K562 (cell line): ENCODE data around the gene ZBTB48. TPM values are rescaled to one million over a fixed set of nuclear protein-coding genes. Genes with fewer than 3 reads are reported as not detected.
A peak's percentile ranks its signal among the peaks of the same experiment; 100 is the strongest.

ENCODE experiments used
- CEBPB ChIP-seq: fragments of 450-650 bp; IDR thresholded peaks from 2 replicates; pipeline ENCODE4 v1.6.1; 2016; ENCODE audit warnings: missing genetic modification characterization, missing compliant biosample characterization
- CREB1 ChIP-seq, 2 experiments: sonication (generic) in 1 of 2; formaldehyde crosslinking in 1 of 2; IDR thresholded peaks; 2 replicates each; pipeline versions ENCODE4 v1.6.1 to v1.8.0; 2012 to 2022; ENCODE audit warnings: inconsistent platforms in 1 of 2, mild to moderate bottlenecking in 1 of 2, missing genetic modification reagents in 1 of 2, moderate library complexity in 1 of 2
- HNRNPK ChIP-seq: fragments of 200-400 bp; formaldehyde crosslinking; IDR thresholded peaks from one replicate; pipeline ENCODE4 v1.6.1; 2018; ENCODE audit warnings: mild to moderate bottlenecking, low read depth, low read length; ENCODE audit not compliant: poor library complexity, severe bottlenecking
- NUFIP1 ChIP-seq: fragments of 450-650 bp; IDR thresholded peaks from 2 replicates; pipeline ENCODE4 v1.6.1; 2018; ENCODE audit not compliant: partially characterized antibody
- PHB ChIP-seq: fragments of 250-450 bp; sonication (Bioruptor Pico); IDR thresholded peaks from 2 replicates; pipeline ENCODE4 v1.5.0; 2021
- SAFB ChIP-seq: fragments of 200-400 bp; formaldehyde crosslinking; IDR thresholded peaks from 2 replicates; pipeline ENCODE4 v1.6.1; 2017; ENCODE audit warnings: low read depth, low read length, borderline replicate concordance
- SIN3A ChIP-seq, 2 experiments: fragments of 150-350 bp in 1 of 2; IDR thresholded peaks; 2 replicates each; pipeline ENCODE4 v1.6.1; 2011 to 2016; ENCODE audit warnings: borderline replicate concordance in 2 of 2, low read depth in 2 of 2, low read length in 2 of 2, mild to moderate bottlenecking in 2 of 2, moderate library complexity in 2 of 2; ENCODE audit not compliant: control insufficient read depth in 1 of 2
- SMARCA5 ChIP-seq: fragments of 450-650 bp; IDR thresholded peaks from 2 replicates; pipeline ENCODE4 v1.6.1; 2016
- ZSCAN29 ChIP-seq: fragments of 450-650 bp; IDR thresholded peaks from 2 replicates; pipeline ENCODE4 v1.6.1; 2017
- polyA plus RNA-seq, 8 experiments: library from polyadenylated mRNA; depleted of rRNA in 4 of 8; stranded (reverse) in 5 of 8; unstranded in 3 of 8; fragments of >200 nt; fragmentation: Nextera tagmentation in 2 of 8; fragmentation: Illumina TruSeq in 1 of 8; extraction: Ambion mirVana in 2 of 8; extraction: Trizol in 1 of 8; gene quantifications; 2 replicates each; pipeline versions ENCODE4 v1.2.1 to v1.2.3, GENCODE V29; 2011 to 2014; ENCODE audit warnings: inconsistent platforms in 1 of 8, missing spikeins in 1 of 8
- total RNA-seq, 7 experiments: library from RNA; depleted of rRNA in 6 of 7; stranded (reverse); fragments of >200 nt in 6 of 7; fragmentation: Illumina TruSeq in 2 of 7; extraction: Trizol in 2 of 7; gene quantifications; 2 replicates each; pipeline versions ENCODE4 v1.2.1 to v1.2.3, GENCODE V29; 2011 to 2021; ENCODE audit warnings: low replicate concordance in 1 of 7
- TF ChIP-seq, protein P1 (sequence below): sonication (generic); formaldehyde crosslinking; IDR thresholded peaks from 2 replicates; pipeline ENCODE4 v1.8.1; 2023; ENCODE audit warnings: missing genetic modification reagents, mild to moderate bottlenecking, borderline replicate concordance
- TF ChIP-seq, protein P2 (sequence below): sonication (generic); formaldehyde crosslinking; IDR thresholded peaks from 2 replicates; pipeline ENCODE4 v1.8.0; 2022; ENCODE audit warnings: mild to moderate bottlenecking, missing genetic modification reagents
- TF ChIP-seq, protein P3 (sequence below): fragments of 250-450 bp; sonication (Bioruptor Pico); IDR thresholded peaks from 2 replicates; pipeline ENCODE4 v1.8.0; 2021; ENCODE audit warnings: mild to moderate bottlenecking, moderate library complexity
- TF ChIP-seq, protein P4 (sequence below): sonication (generic); formaldehyde crosslinking; IDR thresholded peaks from 2 replicates; pipeline ENCODE4 v1.8.0; 2022; ENCODE audit warnings: mild to moderate bottlenecking, missing genetic modification reagents

ZBTB48 gene
- total and polyA plus RNA-seq, 9 of the 15 experiments (the other 6 are each of a cell fraction or from before 2014, with no cell fraction given) = 1.9 to 66.9 (median 29.5) TPM

DNA sequence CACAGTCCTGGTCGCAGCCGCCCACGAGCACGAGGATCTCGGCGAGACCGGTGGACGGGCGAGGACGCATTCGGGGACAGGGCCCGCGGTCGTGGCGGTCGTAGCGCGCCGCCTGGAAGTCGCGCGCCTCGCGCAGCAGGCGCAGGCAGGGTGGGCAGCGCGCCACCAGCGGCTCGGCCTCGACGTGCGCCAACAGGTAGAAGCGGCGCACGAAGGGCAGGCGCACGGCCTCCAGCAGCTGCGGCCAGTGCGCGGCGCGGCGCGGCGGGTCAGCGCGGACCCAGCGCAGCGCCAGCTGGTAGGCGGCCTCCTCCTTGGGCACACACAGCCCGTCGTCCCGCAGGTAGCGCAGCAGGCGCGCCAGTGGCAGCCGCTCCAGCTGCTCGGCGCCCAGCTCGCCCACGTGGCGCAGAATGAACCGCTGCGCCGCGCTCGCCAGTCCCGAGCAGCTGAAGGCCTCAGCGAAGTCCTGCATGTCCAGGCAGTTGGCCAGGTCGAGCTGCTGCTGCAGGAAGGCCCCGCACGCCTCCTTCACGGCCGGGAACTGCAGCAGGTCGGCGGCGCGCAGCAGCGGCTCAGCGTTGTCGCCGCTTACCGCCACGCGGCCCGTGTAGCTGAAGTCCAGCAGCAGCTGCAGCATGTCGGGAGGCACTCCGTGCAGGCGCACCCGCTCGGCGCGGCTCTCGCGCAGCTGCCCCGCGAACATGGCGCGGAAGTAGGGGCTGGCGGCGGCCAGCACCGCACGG is 22.3 kb downstream of the ZBTB48 start (continued):
- TF ChIP-seq NUFIP1 (no peak), SIN3A (IDR thresholded peaks at IDR 0.05; ENCODE audit: borderline replicate concordance in 2 of 2, control insufficient read depth in 1 of 2, low read depth in 2 of 2, low read length in 2 of 2) (peak in 1 of 2 experiments; percentile 8; a peak in 2 of 4 replicates), HNRNPK (peak; percentile 9), CREB1 (IDR thresholded peaks at IDR 0.05) (peak; percentile 5; the same call in 1 of the 2 replicates), CREB1 (CRISPR knock-in tag; IDR thresholded peaks at IDR 0.05) (no peak; the same call in 1 of the 2 replicates), ZSCAN29 (no peak), CEBPB (tag) (no peak), SAFB (peak; percentile 55; the same call in 1 of the 2 replicates), SMARCA5 (no peak), PHB (CRISPR knock-in tag) (no peak)
- TF ChIP-seq, protein P1, sequence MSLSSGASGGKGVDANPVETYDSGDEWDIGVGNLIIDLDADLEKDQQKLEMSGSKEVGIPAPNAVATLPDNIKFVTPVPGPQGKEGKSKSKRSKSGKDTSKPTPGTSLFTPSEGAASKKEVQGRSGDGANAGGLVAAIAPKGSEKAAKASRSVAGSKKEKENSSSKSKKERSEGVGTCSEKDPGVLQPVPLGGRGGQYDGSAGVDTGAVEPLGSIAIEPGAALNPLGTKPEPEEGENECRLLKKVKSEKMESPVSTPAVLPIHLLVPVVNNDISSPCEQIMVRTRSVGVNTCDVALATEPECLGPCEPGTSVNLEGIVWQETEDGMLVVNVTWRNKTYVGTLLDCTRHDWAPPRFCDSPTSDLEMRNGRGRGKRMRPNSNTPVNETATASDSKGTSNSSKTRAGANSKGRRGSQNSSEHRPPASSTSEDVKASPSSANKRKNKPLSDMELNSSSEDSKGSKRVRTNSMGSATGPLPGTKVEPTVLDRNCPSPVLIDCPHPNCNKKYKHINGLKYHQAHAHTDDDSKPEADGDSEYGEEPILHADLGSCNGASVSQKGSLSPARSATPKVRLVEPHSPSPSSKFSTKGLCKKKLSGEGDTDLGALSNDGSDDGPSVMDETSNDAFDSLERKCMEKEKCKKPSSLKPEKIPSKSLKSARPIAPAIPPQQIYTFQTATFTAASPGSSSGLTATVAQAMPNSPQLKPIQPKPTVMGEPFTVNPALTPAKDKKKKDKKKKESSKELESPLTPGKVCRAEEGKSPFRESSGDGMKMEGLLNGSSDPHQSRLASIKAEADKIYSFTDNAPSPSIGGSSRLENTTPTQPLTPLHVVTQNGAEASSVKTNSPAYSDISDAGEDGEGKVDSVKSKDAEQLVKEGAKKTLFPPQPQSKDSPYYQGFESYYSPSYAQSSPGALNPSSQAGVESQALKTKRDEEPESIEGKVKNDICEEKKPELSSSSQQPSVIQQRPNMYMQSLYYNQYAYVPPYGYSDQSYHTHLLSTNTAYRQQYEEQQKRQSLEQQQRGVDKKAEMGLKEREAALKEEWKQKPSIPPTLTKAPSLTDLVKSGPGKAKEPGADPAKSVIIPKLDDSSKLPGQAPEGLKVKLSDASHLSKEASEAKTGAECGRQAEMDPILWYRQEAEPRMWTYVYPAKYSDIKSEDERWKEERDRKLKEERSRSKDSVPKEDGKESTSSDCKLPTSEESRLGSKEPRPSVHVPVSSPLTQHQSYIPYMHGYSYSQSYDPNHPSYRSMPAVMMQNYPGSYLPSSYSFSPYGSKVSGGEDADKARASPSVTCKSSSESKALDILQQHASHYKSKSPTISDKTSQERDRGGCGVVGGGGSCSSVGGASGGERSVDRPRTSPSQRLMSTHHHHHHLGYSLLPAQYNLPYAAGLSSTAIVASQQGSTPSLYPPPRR = peak; percentile 97
- TF ChIP-seq, protein P2, sequence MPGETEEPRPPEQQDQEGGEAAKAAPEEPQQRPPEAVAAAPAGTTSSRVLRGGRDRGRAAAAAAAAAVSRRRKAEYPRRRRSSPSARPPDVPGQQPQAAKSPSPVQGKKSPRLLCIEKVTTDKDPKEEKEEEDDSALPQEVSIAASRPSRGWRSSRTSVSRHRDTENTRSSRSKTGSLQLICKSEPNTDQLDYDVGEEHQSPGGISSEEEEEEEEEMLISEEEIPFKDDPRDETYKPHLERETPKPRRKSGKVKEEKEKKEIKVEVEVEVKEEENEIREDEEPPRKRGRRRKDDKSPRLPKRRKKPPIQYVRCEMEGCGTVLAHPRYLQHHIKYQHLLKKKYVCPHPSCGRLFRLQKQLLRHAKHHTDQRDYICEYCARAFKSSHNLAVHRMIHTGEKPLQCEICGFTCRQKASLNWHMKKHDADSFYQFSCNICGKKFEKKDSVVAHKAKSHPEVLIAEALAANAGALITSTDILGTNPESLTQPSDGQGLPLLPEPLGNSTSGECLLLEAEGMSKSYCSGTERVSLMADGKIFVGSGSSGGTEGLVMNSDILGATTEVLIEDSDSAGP (CRISPR knock-in tag) = peak; percentile 45; the same call in 1 of the 2 replicates
- TF ChIP-seq, protein P3, sequence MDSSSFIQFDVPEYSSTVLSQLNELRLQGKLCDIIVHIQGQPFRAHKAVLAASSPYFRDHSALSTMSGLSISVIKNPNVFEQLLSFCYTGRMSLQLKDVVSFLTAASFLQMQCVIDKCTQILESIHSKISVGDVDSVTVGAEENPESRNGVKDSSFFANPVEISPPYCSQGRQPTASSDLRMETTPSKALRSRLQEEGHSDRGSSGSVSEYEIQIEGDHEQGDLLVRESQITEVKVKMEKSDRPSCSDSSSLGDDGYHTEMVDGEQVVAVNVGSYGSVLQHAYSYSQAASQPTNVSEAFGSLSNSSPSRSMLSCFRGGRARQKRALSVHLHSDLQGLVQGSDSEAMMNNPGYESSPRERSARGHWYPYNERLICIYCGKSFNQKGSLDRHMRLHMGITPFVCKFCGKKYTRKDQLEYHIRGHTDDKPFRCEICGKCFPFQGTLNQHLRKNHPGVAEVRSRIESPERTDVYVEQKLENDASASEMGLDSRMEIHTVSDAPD = no peak; the same call in 1 of the 2 replicates
- TF ChIP-seq, protein P4, sequence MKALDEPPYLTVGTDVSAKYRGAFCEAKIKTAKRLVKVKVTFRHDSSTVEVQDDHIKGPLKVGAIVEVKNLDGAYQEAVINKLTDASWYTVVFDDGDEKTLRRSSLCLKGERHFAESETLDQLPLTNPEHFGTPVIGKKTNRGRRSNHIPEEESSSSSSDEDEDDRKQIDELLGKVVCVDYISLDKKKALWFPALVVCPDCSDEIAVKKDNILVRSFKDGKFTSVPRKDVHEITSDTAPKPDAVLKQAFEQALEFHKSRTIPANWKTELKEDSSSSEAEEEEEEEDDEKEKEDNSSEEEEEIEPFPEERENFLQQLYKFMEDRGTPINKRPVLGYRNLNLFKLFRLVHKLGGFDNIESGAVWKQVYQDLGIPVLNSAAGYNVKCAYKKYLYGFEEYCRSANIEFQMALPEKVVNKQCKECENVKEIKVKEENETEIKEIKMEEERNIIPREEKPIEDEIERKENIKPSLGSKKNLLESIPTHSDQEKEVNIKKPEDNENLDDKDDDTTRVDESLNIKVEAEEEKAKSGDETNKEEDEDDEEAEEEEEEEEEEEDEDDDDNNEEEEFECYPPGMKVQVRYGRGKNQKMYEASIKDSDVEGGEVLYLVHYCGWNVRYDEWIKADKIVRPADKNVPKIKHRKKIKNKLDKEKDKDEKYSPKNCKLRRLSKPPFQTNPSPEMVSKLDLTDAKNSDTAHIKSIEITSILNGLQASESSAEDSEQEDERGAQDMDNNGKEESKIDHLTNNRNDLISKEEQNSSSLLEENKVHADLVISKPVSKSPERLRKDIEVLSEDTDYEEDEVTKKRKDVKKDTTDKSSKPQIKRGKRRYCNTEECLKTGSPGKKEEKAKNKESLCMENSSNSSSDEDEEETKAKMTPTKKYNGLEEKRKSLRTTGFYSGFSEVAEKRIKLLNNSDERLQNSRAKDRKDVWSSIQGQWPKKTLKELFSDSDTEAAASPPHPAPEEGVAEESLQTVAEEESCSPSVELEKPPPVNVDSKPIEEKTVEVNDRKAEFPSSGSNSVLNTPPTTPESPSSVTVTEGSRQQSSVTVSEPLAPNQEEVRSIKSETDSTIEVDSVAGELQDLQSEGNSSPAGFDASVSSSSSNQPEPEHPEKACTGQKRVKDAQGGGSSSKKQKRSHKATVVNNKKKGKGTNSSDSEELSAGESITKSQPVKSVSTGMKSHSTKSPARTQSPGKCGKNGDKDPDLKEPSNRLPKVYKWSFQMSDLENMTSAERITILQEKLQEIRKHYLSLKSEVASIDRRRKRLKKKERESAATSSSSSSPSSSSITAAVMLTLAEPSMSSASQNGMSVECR (CRISPR knock-in tag) = peak; percentile 92
